Measurements from ENCODE around the gene FBXW9. TPM values are rescaled to one million over a fixed set of nuclear protein-coding genes. Genes with fewer than 3 reads are reported as not detected.

Gene FBXW9
- total and polyA plus RNA-seq, 2 of the 13 experiments (the other 11 are each of a cell fraction or from before 2014, with no cell fraction given): 5.7 to 6.1 TPM

- 0 out of 2 replicates have a peak, but pooled peaks have one; percentile 6 for TF ChIP-seq GATAD2A (CRISPR knock-in tag; IDR thresholded peaks at IDR 0.05)
- TF ChIP-seq MEIS1 (CRISPR knock-in tag; IDR thresholded peaks at IDR 0.05; ENCODE audit: borderline replicate concordance): no peak
- TF ChIP-seq TGIF2 (CRISPR knock-in tag; IDR thresholded peaks at IDR 0.05): 0 out of 2 replicates have a peak, but pooled peaks have one; percentile 11
- no peak for TF ChIP-seq MTA1 (CRISPR knock-in tag; IDR thresholded peaks at IDR 0.05; ENCODE audit: borderline replicate concordance)
- no peak for TF ChIP-seq ZNF136 (CRISPR knock-in tag; IDR thresholded peaks at IDR 0.05; ENCODE audit: low read depth)
- TF ChIP-seq PRDM15 (CRISPR knock-in tag; IDR thresholded peaks at IDR 0.05): peak; percentile 43; the same call in 1 of the 2 replicates
- TF ChIP-seq FOXP1 (IDR thresholded peaks at IDR 0.05): no peak
- TF ChIP-seq FOXP1 (CRISPR knock-in tag; IDR thresholded peaks at IDR 0.05): no peak
- TF ChIP-seq XRCC5 (optimal IDR thresholded peaks at IDR 0.05; ENCODE audit: low read length): peak; percentile 47
- peak; percentile 41; the same call in 1 of the 2 replicates for TF ChIP-seq SRF (IDR thresholded peaks at IDR 0.05; ENCODE audit: low read depth, low read length)
- TF ChIP-seq BRD4 (CRISPR knock-in tag; IDR thresholded peaks at IDR 0.05): no peak
- TF ChIP-seq HMGXB4 (CRISPR knock-in tag; IDR thresholded peaks at IDR 0.05; ENCODE audit: borderline replicate concordance in 1 of 2, low read depth in 1 of 2): peak in 1 of 2 experiments; percentile 20; a peak in 1 of 4 replicates
- no peak for TF ChIP-seq ZNF280B (CRISPR knock-in tag; IDR thresholded peaks at IDR 0.05; ENCODE audit: borderline replicate concordance)
- peak; percentile 40; the same call in 1 of the 2 replicates for TF ChIP-seq ONECUT2 (CRISPR knock-in tag; IDR thresholded peaks at IDR 0.05)
- 0 out of 2 replicates have a peak, but pooled peaks have one; percentile 7 for TF ChIP-seq ZBTB43 (CRISPR knock-in tag; conservative IDR thresholded peaks at IDR 0.05)
- 0 out of 2 replicates have a peak, but pooled peaks have one; percentile 36 for TF ChIP-seq ZNF878 (CRISPR knock-in tag; IDR thresholded peaks at IDR 0.05)
- no peak for TF ChIP-seq ZNF678 (CRISPR knock-in tag; IDR thresholded peaks at IDR 0.05)
- TF ChIP-seq ZNF792 (CRISPR knock-in tag; IDR thresholded peaks at IDR 0.05): no peak
- 0 out of 2 replicates have a peak, but pooled peaks have one; percentile 28 for TF ChIP-seq ZNF331 (CRISPR knock-in tag; IDR thresholded peaks at IDR 0.05)
- 0 out of 2 replicates have a peak, but pooled peaks have one; percentile 18 for TF ChIP-seq KMT2A (CRISPR knock-in tag; IDR thresholded peaks at IDR 0.05)
- TF ChIP-seq NFE2 (CRISPR knock-in tag; IDR thresholded peaks at IDR 0.05): no peak
- 0 out of 2 replicates have a peak, but pooled peaks have one; percentile 39 for TF ChIP-seq MEF2D (CRISPR knock-in tag; IDR thresholded peaks at IDR 0.05)
These were observed 37.2 kb upstream of the FBXW9 start (continued) for GRCh38 chr19:12733369-12734214.
